NCI-H2196 (cell line): ENCODE results near the gene PDK1.

Experiments used
- DNase-seq: peaks from one replicate; lab custom pipeline; 2025; ENCODE audit not compliant: unreplicated experiment; lab: John Stamatoyannopoulos, UW

Gene PDK1

DNA sequence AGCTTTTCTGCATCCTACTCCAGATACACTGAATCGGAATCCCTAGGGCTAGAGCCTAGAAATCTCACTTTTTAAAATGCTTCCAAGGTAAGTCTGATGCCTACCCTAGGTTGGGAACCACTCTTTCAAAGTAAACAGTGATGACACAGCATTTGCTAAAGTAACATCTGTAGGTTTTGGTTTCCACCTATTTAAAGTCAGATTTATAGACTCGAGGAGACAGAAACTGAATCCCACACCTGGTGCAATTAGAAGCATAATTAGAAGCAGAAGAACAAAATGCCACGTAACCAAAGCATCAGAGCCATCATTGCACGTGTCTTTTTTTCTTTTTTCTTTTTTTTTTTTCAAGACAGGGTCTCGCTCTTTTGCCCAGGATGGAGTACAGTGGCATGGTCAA, 40.9 kb downstream of the PDK1 start:
- no peak for DNase-seq

DNA sequence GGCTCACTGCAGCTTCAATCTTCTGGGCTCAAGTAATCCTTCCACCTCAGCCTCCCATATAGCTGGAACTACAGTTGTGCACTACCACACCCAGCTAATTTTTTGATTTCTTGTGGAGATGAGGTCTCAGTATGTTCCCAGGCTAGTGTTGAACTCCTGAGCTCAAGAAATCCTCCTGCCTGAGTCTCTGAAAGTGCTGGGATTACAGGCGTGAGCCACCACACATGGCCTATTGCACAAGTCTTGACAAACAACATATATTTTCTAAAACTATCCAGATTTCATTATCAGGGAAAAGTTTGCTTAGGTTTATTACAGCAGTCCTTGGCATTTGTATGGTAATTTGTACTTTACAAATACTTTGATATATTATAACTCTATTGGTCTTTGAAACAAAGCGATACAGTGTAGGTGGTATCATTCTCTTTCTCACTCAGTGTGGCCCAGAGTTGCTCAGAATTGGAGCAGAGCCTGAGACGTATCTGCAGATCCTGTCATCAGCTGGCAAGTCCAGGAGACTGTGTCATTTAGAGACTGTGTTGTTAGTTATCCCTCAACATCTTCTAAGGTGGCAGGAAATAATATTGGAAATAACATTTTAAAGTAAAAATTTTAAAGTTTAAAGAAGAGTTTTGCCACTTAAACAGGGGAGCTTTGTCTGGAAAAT, 41.4 kb downstream of the PDK1 start:
- DNase-seq: no peak

DNA sequence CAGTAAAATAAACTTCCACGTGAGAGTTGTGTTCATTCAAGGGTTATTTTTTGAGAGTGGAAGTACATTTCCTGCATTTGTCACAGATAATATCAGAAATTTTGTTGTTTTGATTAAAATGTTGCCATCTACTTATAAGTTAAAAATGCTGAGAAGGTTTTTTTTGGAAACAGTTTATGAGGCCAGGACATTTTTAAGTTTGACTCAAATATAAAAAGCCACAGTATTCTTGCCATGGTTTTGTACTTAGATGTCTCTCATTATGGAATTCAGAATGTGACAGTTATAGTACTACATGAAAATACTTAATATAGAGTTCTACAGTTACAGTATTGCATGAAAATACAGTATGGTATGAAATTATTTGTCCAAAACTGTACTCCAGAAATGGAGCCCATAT, 44.1 kb downstream of the PDK1 start:
- DNase-seq: no peak

DNA sequence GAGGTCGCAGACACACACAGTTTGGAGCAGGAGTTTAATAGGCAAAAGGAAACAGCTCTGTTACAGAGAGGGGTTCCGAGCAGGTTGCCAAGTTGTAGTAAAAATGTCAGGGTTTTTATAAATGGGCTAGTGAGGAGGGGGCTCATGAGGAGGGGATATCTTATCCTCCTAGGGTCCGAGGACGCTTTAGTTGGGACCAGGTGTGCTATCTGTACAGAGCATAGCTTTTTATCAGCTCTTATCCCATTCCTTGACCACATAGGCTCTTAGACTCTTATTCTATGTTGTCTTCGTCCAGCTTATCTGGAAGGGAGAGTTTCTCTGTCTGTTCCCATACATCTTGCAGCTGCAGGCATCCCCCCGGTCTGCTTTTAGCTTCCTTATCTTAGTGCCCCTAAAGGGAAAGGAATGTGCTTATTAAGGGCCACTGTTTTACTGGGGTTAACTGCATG, 44.7 kb downstream of the PDK1 start:
- no peak for DNase-seq

DNA sequence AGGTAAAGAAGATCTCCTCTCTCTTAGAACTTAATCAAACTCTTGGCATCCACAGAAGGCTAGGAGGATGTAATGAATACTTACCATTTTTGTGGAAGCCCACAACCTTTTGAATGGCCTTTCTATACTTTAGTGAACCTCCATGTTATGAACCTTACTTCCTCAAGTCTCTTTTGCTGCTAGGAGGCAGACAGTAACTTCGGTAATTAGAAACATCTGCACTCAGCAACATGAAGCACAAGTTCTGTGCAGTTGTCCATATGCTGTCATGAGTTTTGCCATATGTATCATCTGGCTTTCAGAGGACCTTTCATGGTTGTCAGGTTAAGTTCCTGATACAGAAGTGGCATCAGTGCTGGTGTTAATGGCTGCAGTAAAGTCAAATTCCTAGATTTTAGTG, 50.4 kb downstream of the PDK1 start:
- no peak for DNase-seq

- DNase-seq: no peak
Observed at GRCh38 chr2:172607379-172607928, 51.6 kb downstream of the PDK1 start.

- DNase-seq: no peak
Observed at GRCh38 chr2:172609488-172609887, 53.6 kb downstream of the PDK1 start.

- no peak for DNase-seq
Observed at GRCh38 chr2:172612051-172612450, 56.2 kb downstream of the PDK1 start.

GRCh38 chr2:172613040-172613439, 57.1 kb downstream of the PDK1 start:
- no peak for DNase-seq

DNA sequence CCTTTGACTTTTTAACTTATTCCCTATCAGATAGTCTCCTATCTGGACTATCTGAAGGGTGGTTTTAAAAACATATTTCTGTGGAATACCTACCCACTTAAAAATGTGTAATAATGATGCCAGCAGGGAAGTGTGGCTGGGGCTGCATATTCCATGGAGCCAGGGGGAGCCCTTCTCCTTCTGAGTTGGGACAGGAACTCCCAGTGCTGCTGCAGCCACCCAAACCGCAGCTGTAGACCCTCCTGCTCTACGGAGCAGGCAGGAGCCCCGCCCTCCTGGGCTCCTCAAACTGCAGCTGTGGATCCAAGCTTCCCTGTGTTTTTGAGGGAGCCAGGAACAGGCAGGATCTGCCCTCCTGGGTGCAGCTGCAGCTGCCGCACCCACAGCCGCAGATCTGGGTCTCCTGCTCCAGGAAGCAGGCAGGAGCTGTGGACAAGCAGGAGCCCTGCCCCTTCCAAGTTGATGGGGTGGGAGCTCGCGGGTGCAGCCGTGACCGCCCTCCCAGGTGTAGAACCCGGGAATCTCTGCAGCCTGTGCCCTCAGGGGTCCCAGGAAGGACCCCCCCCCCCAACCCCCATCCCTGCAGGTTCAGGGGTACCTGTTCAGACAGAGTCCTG, 57.8 kb downstream of the PDK1 start:
- no peak for DNase-seq

GRCh38 chr2:172614932-172615331, 59.0 kb downstream of the PDK1 start:
- DNase-seq: no peak

DNA sequence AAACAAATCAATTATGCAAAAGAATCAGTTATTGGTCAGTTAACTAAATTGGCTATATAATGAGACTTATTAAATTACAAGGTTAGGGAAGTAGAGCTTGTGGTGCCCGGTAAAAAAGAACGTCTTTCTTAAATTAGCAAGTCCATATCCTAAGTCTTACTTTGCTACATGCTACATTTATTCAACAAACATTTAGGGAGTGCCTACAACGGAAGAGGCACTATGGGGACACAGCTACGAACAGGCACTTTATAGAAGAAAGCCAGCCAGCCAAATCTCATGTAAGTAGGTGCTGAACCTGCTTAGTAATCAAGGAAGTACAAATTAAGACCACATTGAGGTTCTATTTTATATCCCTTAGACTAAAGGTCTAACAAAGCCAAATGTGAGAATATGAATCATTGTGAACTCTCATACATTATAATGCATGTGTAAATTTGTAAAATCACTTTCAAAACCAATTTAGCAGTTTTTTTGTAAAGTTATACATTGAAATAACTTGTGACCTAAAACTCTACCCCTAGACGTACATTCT, 59.9 kb downstream of the PDK1 start:
- no peak for DNase-seq

DNA sequence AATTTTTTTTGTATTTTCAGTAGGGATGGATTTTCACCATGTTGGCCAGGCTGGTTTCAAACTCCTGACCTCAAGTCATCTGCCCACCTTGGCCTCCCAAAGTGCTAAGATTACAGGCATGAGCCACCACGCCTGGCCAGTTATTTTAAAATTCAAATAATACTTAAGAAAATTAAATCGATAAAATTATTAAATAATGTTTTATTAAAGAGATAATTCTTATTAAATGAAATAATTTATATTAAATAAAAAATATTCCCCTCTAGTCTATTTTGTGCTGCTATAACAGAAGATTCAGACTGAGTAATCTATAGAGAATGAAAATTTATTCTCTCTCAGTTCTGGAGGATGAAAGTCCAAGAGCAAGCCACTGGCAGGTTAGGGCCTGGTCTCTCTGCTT, 61.2 kb downstream of the PDK1 start:
- DNase-seq: no peak

DNA sequence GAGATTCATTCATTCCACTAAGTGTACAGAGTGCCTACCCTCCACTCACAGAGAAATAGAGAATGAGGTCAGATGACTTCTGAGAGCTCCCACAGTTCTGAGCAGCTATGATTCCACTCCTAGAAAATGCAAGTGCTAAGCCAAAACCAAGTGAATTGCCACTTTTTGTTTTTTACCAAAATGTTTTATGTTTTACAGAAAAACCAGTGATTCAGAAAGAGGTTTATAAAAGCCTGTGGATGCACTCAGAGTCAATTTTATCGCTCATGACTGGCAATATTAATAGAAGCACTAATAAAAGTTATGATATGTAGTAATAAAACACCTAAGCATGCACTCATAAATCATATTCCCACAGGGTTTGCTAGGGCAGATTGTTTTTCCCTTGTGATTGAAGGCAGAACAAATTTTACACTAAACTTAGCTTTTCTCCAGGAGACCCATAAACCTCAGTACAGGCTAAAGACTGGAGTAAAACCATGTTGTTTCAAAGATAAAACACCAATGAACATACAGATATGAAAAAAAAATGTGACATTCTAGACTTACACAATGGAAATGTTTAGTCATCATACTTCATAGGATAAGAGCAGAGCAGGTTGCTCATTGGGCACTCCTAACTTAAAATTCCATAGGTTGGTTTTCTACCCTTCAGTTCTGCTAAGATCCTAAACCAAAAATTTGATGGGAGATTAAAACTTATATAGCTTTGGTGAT, 67.5 kb downstream of the PDK1 start:
- DNase-seq: no peak

DNA sequence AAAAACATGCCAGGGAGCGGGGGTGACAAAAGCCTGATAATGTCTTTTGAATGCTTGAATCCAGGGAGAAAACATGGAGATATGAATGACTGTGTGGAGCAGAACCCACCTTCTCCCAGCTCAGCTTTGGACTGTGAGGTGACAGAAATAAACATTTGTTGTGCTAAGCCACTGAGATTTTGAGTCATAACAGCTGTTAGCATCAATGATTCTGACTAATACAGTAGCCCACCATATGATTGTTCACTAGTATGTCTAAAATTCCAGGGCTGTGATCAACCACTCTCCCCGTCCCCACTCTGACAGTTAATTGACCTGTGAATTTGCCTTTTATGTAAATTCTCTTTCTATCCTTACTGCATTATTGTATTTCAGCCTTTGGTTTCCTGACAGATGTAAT, 69.1 kb downstream of the PDK1 start:
- DNase-seq: no peak

DNA sequence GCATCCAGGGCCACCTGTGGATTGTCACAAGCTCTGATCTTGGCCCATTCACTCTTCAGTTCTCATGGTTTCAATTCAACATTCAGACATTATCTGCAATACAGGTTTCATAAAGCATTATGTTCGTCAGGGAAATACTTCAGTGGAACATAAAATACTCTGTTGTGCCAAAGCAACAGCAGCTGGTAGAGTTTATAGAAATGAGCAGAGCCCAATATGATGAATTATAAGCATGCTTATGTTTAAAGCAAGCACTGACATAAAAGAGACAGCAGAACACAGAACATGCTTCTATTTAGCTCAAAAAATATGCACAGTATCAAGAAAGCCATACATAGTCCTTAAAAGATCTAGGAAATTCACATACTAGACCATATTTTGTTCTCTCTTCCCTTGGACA, 71.3 kb downstream of the PDK1 start:
- DNase-seq: no peak

- DNase-seq: no peak
Observed at GRCh38 chr2:172628085-172628484, 72.2 kb downstream of the PDK1 start.

GRCh38 chr2:172629586-172629985, 73.7 kb downstream of the PDK1 start:
- no peak for DNase-seq

DNA sequence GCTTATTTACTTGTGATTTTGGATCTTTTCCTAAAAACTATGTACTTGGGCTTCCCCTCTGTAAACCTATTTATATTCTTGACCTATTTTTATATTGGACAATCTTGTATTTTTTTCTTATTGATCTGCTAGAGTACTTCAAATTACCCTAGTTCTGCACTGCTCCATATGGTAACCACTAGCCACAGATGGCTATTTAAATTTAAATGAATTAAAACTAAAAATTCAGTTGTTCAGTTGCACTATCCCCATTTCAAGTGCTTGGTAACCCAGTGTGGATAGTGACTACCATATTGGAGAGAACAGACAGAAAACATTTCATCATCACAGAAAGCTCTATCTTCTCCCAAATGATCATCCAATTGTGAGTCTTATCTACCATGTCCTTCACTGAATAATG, 74.3 kb downstream of the PDK1 start:
- no peak for DNase-seq

DNA sequence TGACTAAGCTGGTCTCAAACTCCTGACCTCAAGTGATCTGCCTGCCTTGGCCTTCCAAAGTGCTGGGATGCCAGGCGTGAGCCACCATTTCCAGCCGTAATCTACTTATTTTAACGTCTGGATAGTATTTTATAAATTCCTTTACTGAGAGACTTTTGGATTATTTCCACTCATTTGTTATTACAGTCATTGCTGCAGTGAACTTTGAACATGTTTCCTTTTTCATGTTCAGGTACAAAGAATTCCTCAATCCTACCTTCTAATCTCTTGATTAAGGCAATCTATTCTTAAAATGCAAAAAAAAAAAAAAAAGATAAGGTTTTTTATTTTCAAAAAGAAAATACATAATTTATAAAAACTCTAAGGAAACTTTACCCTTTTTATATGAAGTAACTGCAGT, 78.6 kb downstream of the PDK1 start:
- no peak for DNase-seq

- DNase-seq: no peak
Observed at GRCh38 chr2:172635548-172635947, 79.7 kb downstream of the PDK1 start.

GRCh38 chr2:172639256-172639655, 83.4 kb downstream of the PDK1 start:
- no peak for DNase-seq
